HEK293 (cell line): ENCODE data around the gene UBE2F.

Experiments
- CTCF ChIA-PET: fragments of 350-600 bp; formaldehyde crosslinking; extraction: SDS; loops from one replicate; lab custom pipeline; 2021; ENCODE audit warnings: antibody characterized with exemption; lab: Yijun Ruan, JAX
- POLR2A ChIA-PET: fragments of 300-600 bp; formaldehyde crosslinking; extraction: SDS; loops from one replicate; lab custom pipeline; 2020; ENCODE audit warnings: antibody characterized with exemption, inconsistent platforms; lab: Yijun Ruan, JAX
- H3K27ac ChIP-seq: fragments of 200-500 bp; sonication (Bioruptor generic); 2 replicates; pipeline ENCODE4 v1.5.1; 2014; ENCODE audit warnings: low read depth, low read length, control low read depth, inconsistent platforms; ENCODE audit errors: extremely low read depth
- H3K36me3 ChIP-seq, 2 experiments: fragments of 200-500 bp in 1 of 2; sonication (Bioruptor generic) in 1 of 2; 1 replicate in 1 of 2; 2 replicates in 1 of 2; pipeline ENCODE4 v1.5.1; 2014 to 2017; ENCODE audit warnings: inconsistent platforms in 2 of 2, low read length in 2 of 2; ENCODE audit not compliant: control insufficient read depth in 2 of 2, insufficient read depth in 1 of 2
- H3K4me1 ChIP-seq: fragments of 200-500 bp; sonication (Bioruptor generic); 2 replicates; pipeline ENCODE4 v1.5.1; 2014; ENCODE audit warnings: mild to moderate bottlenecking, low read length, inconsistent platforms; ENCODE audit not compliant: control insufficient read depth, insufficient read depth
- H3K4me3 ChIP-seq: 2 replicates; pipeline ENCODE4 v1.5.1; 2011; ENCODE audit warnings: low read depth, mild to moderate bottlenecking, control low read depth, low read length, moderate library complexity
- H3K9me3 ChIP-seq: fragments of 200-500 bp; sonication (Bioruptor generic); 2 replicates; pipeline ENCODE4 v1.5.1; 2014; ENCODE audit warnings: low read depth, low read length, inconsistent platforms; ENCODE audit not compliant: control insufficient read depth, insufficient read depth
- EGR2 ChIP-seq: fragments of 450-650 bp; formaldehyde crosslinking; IDR thresholded peaks from 2 replicates; pipeline ENCODE4 v1.5.1; 2016; ENCODE audit warnings: low read depth, missing biosample characterization, missing genetic modification characterization
- KLF16 ChIP-seq: fragments of 450-650 bp; formaldehyde crosslinking; IDR thresholded peaks from 2 replicates; pipeline ENCODE4 v1.5.1; 2017; ENCODE audit warnings: missing biosample characterization, missing genetic modification characterization
- SETDB1 ChIP-seq: IDR thresholded peaks from one replicate; pipeline ENCODE4 v1.6.1; 2017; ENCODE audit warnings: mild to moderate bottlenecking, low read length, moderate library complexity, mixed read lengths; ENCODE audit not compliant: insufficient read length
- ZBTB7A ChIP-seq: fragments of 450-650 bp; formaldehyde crosslinking; IDR thresholded peaks from 2 replicates; pipeline ENCODE4 v1.5.1; 2016; ENCODE audit warnings: low read depth, missing biosample characterization, missing genetic modification characterization
- ZEB2 ChIP-seq: fragments of 450-650 bp; formaldehyde crosslinking; IDR thresholded peaks from 2 replicates; pipeline ENCODE4 v1.5.1; 2016; ENCODE audit warnings: missing biosample characterization, missing genetic modification characterization
- ZFHX2 ChIP-seq: fragments of 450-650 bp; formaldehyde crosslinking; conservative IDR thresholded peaks from 2 replicates; pipeline ENCODE4 v1.5.1; 2016; ENCODE audit warnings: missing biosample characterization, missing genetic modification characterization
- ZNF169 ChIP-seq: fragments of 450-650 bp; formaldehyde crosslinking; IDR thresholded peaks from 2 replicates; pipeline ENCODE4 v1.5.1; 2016; ENCODE audit warnings: missing biosample characterization, missing genetic modification characterization
- ZNF335 ChIP-seq: fragments of 450-650 bp; formaldehyde crosslinking; conservative IDR thresholded peaks from 2 replicates; pipeline ENCODE4 v1.5.1; 2016; ENCODE audit warnings: missing biosample characterization, missing genetic modification characterization
- ZNF366 ChIP-seq: fragments of 450-650 bp; formaldehyde crosslinking; conservative IDR thresholded peaks from 2 replicates; pipeline ENCODE4 v1.5.1; 2016; ENCODE audit warnings: missing biosample characterization, missing genetic modification characterization
- ZNF416 ChIP-seq: fragments of 450-650 bp; formaldehyde crosslinking; IDR thresholded peaks from 2 replicates; pipeline ENCODE4 v1.5.1; 2016; ENCODE audit warnings: missing biosample characterization, missing genetic modification characterization
- ZNF548 ChIP-seq: fragments of 450-650 bp; formaldehyde crosslinking; IDR thresholded peaks from 2 replicates; pipeline ENCODE4 v1.5.1; 2016; ENCODE audit warnings: missing biosample characterization, missing genetic modification characterization
- ZNF571 ChIP-seq: fragments of 450-650 bp; formaldehyde crosslinking; IDR thresholded peaks from 2 replicates; pipeline ENCODE4 v1.5.0; 2017; ENCODE audit warnings: missing biosample characterization, missing genetic modification characterization
- ZNF610 ChIP-seq: fragments of 450-650 bp; formaldehyde crosslinking; IDR thresholded peaks from 2 replicates; pipeline ENCODE4 v1.5.1; 2016; ENCODE audit warnings: missing biosample characterization, missing genetic modification characterization, borderline replicate concordance
- ZNF623 ChIP-seq: fragments of 450-650 bp; formaldehyde crosslinking; IDR thresholded peaks from 2 replicates; pipeline ENCODE4 v1.5.1; 2016; ENCODE audit warnings: missing biosample characterization, missing genetic modification characterization
- ZNF629 ChIP-seq: fragments of 450-650 bp; formaldehyde crosslinking; IDR thresholded peaks from 2 replicates; pipeline ENCODE4 v1.5.1; 2017; ENCODE audit warnings: missing biosample characterization, missing genetic modification characterization
- ZNF707 ChIP-seq: fragments of 450-650 bp; formaldehyde crosslinking; IDR thresholded peaks from 2 replicates; pipeline ENCODE4 v1.5.1; 2016; ENCODE audit warnings: missing biosample characterization, missing genetic modification characterization
- TF ChIP-seq, protein P1 (sequence below): sonication (generic); formaldehyde crosslinking; IDR thresholded peaks from 2 replicates; pipeline ENCODE4 v1.8.1; 2022; ENCODE audit warnings: mild to moderate bottlenecking, moderate library complexity, missing genetic modification reagents
- TF ChIP-seq, protein P2 (sequence below): fragments of 450-650 bp; formaldehyde crosslinking; IDR thresholded peaks from 2 replicates; pipeline ENCODE4 v1.5.1; 2016; ENCODE audit warnings: missing biosample characterization, missing genetic modification characterization
- TF ChIP-seq, protein P3 (sequence below): fragments of 450-650 bp; formaldehyde crosslinking; IDR thresholded peaks from 2 replicates; pipeline ENCODE4 v1.5.1; 2017; ENCODE audit warnings: missing biosample characterization, missing genetic modification characterization
- TF ChIP-seq, protein P4 (sequence below): fragments of 450-650 bp; formaldehyde crosslinking; IDR thresholded peaks from 2 replicates; pipeline ENCODE4 v1.5.1; 2016; ENCODE audit warnings: missing biosample characterization, missing genetic modification characterization

UBE2F gene

GRCh38 chr2:237982039-237982725 is 15.4 kb downstream of the UBE2F start:
- H3K4me3 ChIP-seq, result no peak overlapping the region
- peaks cover 0 to 45% of the 10 kb centered on the region in 2 experiments; a peak in 1 of 3 replicates for H3K36me3 ChIP-seq
- no peak overlapping the region for H3K27ac ChIP-seq
- POLR2A ChIA-PET, result interaction anchor here (0.5 to 0.7 kb wide), 2 partner anchors 12 to 232 kb away, joined by 4 to 6 read pairs; no protein-coding TSS in a partner anchor
- no peaks in the 10 kb centered on the region for H3K4me1 ChIP-seq
- no peaks in the 10 kb centered on the region for H3K9me3 ChIP-seq
- TF ChIP-seq ZNF707, result no peak
- TF ChIP-seq ZNF623 (tag by site-specific recombination), result no peak
- TF ChIP-seq SETDB1, result no peak
- TF ChIP-seq ZNF548 (tag by site-specific recombination), result no peak
- TF ChIP-seq, protein P1, sequence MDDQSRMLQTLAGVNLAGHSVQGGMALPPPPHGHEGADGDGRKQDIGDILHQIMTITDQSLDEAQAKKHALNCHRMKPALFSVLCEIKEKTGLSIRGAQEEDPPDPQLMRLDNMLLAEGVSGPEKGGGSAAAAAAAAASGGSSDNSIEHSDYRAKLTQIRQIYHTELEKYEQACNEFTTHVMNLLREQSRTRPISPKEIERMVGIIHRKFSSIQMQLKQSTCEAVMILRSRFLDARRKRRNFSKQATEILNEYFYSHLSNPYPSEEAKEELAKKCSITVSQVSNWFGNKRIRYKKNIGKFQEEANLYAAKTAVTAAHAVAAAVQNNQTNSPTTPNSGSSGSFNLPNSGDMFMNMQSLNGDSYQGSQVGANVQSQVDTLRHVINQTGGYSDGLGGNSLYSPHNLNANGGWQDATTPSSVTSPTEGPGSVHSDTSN (CRISPR knock-in tag), result no peak
- TF ChIP-seq ZNF629 (tag by site-specific recombination), result no peak
- CTCF ChIA-PET, result no interaction called here

DNA sequence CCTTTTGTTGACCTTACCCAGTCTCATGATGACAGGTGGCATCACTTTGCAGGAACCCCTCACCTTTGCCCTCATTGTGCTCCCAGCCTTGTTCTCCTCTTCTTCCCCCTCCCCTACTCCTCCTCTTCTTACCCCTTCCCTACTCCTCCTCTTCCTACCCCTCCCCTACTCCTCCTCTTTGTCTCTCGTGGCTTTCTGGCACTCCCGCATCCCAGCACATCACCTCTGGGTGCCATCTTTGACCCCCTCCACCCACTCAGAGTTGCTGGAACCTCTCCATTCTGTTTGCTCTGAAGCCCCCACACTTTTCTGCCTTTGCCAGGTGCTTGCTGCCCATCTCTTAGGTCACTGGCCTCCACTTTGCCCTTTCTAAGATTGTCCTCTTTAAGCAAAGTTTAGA is 17.1 kb downstream of the UBE2F start:
- POLR2A ChIA-PET, result no interaction called here
- CTCF ChIA-PET, result no interaction called here
- TF ChIP-seq ZNF366 (tag by site-specific recombination), result no peak
- TF ChIP-seq ZFHX2 (tag by site-specific recombination), result peak; percentile 59
- no peak for TF ChIP-seq ZBTB7A (tag by site-specific recombination)
- no peak for TF ChIP-seq ZNF416 (tag by site-specific recombination)
- TF ChIP-seq, protein P2, sequence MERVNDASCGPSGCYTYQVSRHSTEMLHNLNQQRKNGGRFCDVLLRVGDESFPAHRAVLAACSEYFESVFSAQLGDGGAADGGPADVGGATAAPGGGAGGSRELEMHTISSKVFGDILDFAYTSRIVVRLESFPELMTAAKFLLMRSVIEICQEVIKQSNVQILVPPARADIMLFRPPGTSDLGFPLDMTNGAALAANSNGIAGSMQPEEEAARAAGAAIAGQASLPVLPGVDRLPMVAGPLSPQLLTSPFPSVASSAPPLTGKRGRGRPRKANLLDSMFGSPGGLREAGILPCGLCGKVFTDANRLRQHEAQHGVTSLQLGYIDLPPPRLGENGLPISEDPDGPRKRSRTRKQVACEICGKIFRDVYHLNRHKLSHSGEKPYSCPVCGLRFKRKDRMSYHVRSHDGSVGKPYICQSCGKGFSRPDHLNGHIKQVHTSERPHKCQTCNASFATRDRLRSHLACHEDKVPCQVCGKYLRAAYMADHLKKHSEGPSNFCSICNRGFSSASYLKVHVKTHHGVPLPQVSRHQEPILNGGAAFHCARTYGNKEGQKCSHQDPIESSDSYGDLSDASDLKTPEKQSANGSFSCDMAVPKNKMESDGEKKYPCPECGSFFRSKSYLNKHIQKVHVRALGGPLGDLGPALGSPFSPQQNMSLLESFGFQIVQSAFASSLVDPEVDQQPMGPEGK (tag by site-specific recombination), result no peak
- TF ChIP-seq EGR2 (tag by site-specific recombination), result peak; percentile 81
- TF ChIP-seq ZNF335, result no peak

DNA sequence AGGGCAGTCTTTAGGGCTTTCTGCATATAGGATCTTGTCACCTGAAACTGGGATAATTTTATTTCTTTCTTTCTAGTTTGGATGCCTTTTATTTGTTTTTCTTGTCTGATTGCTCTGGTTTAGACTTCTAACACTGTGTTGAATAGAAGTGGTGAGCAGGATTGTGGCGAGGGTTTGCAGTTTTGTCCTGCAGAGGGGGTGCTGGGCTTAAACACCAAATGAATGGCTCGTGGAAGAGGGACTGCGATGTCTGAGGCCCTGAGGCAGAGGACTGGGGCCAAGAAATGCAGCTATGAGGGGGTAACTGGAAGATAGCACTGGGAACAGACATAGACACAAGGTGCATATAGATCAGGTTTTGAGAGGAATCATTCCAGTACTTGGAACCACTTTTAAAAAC is 20.5 kb downstream of the UBE2F start:
- CTCF ChIA-PET, result no interaction called here
- Histone ChIP-seq H3K4me3 (no peak overlapping the region), H3K9me3 (no peaks in the 10 kb centered on the region), H3K27ac (no peak overlapping the region), H3K36me3 (peaks cover 9 to 25% of the 10 kb centered on the region in 2 experiments), H3K4me1 (no peaks in the 10 kb centered on the region)
- POLR2A ChIA-PET, result no interaction called here
- no peak for TF ChIP-seq ZNF169 (tag by site-specific recombination)
- TF ChIP-seq, protein P3, sequence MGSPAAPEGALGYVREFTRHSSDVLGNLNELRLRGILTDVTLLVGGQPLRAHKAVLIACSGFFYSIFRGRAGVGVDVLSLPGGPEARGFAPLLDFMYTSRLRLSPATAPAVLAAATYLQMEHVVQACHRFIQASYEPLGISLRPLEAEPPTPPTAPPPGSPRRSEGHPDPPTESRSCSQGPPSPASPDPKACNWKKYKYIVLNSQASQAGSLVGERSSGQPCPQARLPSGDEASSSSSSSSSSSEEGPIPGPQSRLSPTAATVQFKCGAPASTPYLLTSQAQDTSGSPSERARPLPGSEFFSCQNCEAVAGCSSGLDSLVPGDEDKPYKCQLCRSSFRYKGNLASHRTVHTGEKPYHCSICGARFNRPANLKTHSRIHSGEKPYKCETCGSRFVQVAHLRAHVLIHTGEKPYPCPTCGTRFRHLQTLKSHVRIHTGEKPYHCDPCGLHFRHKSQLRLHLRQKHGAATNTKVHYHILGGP (tag by site-specific recombination), result no peak
- TF ChIP-seq KLF16, result no peak
- no peak for TF ChIP-seq ZEB2 (tag by site-specific recombination)
- TF ChIP-seq ZNF571 (tag by site-specific recombination), result no peak
- TF ChIP-seq ZNF610, result no peak
- peak; percentile 19 for TF ChIP-seq SETDB1
- TF ChIP-seq, protein P4, sequence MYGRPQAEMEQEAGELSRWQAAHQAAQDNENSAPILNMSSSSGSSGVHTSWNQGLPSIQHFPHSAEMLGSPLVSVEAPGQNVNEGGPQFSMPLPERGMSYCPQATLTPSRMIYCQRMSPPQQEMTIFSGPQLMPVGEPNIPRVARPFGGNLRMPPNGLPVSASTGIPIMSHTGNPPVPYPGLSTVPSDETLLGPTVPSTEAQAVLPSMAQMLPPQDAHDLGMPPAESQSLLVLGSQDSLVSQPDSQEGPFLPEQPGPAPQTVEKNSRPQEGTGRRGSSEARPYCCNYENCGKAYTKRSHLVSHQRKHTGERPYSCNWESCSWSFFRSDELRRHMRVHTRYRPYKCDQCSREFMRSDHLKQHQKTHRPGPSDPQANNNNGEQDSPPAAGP (tag by site-specific recombination), result no peak
- TF ChIP-seq, all 188 proteins: peak for 1

More for the DNA sequence above, 17.1 kb downstream of the UBE2F start:
- H3K36me3 ChIP-seq, result peaks cover 0 to 34% of the 10 kb centered on the region in 2 experiments; a peak in 1 of 3 replicates
- H3K4me1 ChIP-seq, result no peaks in the 10 kb centered on the region
- no peak overlapping the region for H3K27ac ChIP-seq
- no peak overlapping the region for H3K4me3 ChIP-seq
- H3K9me3 ChIP-seq, result no peaks in the 10 kb centered on the region
